ENCODE results near the gene MLF2. TPM values are rescaled to one million over a fixed set of nuclear protein-coding genes. Genes with fewer than 3 reads are reported as not detected.

The MLF2 gene
- total RNA-seq, 1 donor from 2014 or later = 36.6 TPM

GRCh38 chr12:6778574-6779550, 25.9 kb upstream of the MLF2 start:
- DNase-seq (ENCODE audit: low spot score) = peak; percentile 98

GRCh38 chr12:6778217-6778573, 25.3 kb upstream of the MLF2 start:
- peak; percentile 25 for DNase-seq (ENCODE audit: low spot score)

GRCh38 chr12:6777386-6777785, 24.4 kb upstream of the MLF2 start:
- no peak for DNase-seq (ENCODE audit: low spot score)

- DNase-seq (ENCODE audit: low spot score) = no peak
Measured at GRCh38 chr12:6775185-6776174, 22.5 kb upstream of the MLF2 start.

DNA sequence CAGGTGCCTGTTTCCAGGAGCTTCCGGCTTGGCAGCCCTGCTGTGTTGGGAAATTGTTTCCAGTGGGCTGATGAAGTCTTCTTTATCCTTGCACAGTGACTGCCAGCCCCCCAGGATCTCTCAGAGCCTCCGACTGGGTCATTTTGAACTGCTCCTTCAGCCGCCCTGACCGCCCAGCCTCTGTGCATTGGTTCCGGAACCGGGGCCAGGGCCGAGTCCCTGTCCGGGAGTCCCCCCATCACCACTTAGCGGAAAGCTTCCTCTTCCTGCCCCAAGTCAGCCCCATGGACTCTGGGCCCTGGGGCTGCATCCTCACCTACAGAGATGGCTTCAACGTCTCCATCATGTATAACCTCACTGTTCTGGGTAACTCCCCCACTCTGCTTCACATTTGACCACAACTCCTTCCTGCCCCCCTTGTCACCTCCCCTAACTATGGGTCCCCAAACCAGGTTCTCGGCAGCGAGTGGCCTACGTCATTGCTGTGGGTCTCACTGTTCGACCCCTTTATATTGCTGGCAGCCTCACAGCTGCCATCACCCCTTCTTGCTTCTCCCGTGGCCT, 21.6 kb upstream of the MLF2 start:
- no peak for DNase-seq (ENCODE audit: low spot score)

DNA sequence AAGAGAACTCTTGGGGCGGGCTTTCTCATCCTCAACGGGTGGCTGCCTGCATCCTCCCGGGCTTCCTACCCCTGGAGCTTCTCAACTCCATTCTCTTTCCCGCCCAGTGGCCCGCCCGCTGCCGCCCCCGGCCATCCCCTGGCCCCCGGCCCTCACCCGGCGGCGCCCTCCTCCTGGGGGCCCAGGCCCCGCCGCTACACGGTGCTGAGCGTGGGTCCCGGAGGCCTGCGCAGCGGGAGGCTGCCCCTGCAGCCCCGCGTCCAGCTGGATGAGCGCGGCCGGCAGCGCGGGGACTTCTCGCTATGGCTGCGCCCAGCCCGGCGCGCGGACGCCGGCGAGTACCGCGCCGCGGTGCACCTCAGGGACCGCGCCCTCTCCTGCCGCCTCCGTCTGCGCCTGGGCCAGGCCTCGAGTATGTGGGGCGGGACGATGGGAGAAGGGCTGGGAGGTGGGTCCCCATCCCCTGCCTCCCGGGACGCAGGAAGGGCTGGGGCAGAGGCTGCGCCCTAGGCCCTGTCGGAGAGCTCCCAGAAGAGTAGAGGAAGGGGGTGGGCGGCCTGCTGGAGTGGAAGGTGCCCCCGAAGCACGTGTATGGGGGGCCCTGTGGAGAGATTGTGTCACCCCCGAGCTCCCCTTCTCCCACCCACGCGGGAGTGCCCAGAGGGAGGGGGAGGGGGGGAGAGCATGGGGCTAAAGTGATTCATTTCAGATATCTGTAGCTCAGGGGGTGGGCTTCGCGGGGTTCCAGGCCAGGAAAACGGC, 20.8 kb upstream of the MLF2 start:
- DNase-seq (ENCODE audit: low spot score) = no peak

DNA sequence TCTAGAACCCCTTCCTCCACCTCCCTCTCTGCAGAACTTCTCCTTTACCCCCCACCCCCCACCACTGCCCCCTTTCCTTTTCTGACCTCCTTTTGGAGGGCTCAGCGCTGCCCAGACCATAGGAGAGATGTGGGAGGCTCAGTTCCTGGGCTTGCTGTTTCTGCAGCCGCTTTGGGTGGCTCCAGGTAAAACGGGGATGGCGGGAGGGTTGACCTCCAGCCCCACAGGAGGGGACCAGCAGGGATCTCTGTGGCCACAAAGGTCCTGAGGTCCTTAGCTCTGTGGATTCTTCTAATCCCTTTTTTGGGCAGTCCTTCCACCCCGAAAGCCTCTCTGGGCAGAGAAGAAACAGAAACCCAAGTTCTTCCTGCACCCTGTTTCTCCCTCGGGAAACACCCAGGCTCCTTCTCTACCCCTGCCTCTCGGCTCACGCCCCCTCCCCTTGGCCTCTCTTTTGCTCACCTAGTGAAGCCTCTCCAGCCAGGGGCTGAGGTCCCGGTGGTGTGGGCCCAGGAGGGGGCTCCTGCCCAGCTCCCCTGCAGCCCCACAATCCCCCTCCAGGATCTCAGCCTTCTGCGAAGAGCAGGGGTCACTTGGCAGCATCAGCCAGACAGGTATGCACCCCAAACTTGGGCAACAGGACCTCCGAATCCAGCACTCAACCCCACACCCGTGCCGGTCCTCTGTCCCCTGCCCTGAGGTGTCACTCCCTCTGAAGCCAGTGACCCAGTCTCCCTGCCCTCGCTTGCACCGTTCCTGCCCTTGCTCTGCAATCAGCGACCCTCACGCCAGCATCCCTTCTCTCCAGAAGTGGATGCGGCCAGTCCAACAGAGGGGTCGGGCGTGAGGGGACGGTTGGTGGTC, 20.0 kb upstream of the MLF2 start:
- DNase-seq (ENCODE audit: low spot score) = no peak

DNA sequence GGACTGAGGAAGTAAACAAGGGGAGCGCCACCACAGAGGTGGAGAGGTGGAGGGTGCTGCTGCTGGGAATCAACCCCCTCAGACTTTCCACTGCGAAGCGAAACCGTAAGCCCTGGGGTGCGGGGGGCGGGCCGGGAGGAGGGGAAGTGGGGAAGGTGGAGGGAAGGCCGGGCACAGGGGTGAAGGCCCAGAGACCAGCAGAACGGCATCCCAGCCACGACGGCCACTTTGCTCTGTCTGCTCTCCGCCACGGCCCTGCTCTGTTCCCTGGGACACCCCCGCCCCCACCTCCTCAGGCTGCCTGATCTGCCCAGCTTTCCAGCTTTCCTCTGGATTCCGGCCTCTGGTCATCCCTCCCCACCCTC, 19.4 kb upstream of the MLF2 start, which contains the start of gene LAG3:
TSS of gene LAG3 (plus strand) at position 190 of the 365 bp plus-strand sequence. CDS start 333 bp downstream, outside the sequence.
- DNase-seq (ENCODE audit: low spot score) = no peak

DNA sequence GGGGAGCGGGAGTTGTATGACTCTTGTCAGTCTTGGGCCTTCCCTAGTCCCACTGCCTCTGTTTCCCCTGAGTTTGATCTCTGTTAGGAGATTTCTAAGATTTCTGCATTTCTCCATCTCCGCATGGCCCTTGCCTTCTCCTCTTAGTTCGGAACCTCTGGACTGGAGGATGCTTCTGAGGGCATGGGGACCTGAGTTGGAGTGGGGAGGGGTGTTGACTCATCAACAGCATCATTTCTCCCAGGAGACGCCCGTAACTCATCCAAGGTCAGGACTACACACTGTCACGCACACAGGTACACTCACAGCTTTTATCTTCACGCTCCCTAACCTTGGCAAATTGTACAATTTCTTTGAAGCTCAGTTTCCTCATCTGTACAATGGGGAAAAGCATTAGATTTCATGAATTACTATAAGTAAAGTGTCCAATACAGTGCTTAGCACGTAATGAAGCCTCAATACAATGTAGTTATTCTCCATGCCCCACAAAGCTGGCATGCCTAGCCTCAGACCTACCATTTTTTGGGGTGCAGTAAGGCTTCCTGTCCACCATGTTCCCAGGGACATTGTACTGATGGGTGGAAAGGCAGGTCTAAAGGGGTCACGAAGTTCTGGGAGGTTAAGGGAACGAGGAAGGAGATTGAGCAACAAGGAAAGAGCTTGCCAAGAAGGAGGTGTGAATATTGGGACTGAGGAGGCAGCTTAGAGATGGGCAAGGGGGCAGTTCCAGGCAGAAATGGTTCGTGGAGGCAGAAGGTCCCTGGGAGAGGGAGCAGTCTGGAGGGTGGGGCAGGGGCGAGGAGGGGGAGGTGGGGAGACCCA, 18.8 kb upstream of the MLF2 start:
- DNase-seq (ENCODE audit: low spot score) = no peak

DNA sequence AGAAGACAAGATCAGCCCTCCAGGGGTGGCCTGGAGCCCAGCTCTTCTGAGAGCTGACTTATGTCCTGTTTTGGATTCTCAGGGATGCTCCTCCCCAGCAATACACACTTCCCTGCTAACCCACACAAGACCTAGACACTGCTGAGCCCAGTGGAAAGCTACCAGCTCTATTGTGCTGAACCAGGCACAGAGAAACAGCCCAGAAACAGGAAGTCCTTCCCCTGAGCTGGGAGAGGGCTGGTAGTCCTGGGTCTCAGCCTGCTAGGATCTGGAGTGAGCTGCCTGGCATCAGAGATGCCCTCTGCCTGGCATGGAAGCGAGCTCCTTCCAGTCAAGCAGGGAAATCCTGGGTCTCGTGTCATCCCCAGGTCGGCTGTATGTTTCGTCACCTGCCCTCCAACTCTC, 18.2 kb upstream of the MLF2 start:
- peak; percentile 47 for DNase-seq (ENCODE audit: low spot score)

- no peak for DNase-seq (ENCODE audit: low spot score)
Measured at GRCh38 chr12:6770600-6770999, 17.7 kb upstream of the MLF2 start.

DNA sequence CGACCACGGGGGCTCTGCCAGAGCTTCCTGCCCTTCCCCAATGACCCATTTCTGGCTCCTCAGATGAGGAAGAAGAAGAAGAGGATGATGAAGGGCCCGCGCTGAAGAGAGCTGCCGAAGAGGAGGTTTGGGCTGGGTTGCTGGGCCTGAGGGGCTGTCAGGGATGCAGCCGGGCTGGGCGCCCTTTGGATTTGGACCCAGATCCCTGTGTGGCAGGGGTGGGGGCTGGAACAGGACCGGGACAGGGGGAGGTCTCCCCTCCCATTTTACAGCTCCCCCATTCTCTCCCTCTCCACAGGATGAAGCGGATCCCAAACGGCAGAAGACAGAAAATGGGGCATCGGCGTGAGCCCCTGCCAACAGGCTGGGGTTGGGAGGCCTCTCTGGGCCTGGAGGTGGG, 17.2 kb upstream of the MLF2 start:
- DNase-seq (ENCODE audit: low spot score) = no peak

DNA sequence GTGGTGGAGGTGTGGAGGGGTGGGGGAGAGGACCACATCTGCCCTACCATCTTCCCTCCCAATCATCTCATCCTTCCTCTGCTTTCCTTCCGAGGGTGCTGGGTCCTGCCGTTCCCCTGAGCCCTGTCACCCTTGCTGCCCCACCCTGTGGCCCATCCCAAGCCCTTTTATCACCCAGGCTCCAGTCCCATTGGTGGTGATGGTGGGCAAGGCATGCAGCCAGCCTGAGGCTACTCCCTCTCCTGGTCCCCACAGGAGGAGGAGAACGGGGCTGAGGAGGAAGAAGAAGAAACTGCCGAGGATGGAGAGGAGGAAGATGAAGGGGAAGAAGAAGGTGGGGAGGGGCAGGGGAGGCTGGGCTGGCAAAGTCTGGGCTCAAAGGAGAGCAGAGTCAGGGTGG, 16.7 kb upstream of the MLF2 start:
- no peak for DNase-seq (ENCODE audit: low spot score)

DNA sequence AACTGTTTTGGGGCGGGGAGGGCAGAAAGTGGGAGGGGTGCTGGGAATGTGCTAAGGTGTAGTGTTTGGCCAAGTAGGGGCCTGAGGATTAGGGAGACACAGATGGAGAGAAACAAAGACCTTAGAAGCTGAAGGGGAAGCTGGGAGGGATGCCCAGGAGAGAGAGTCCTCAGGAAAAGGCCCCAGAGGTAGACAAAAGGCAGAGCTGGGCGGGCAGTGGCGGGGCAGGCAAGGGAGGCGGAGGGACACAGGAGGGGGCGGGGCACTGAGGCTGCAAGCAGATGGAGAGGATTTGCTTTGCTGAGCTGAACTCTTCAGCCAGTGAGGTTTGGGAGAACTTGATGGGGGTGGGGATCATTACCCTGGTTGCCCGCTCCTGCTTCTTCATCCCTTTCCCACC, 16.0 kb upstream of the MLF2 start:
- DNase-seq (ENCODE audit: low spot score) = peak; percentile 88

DNA sequence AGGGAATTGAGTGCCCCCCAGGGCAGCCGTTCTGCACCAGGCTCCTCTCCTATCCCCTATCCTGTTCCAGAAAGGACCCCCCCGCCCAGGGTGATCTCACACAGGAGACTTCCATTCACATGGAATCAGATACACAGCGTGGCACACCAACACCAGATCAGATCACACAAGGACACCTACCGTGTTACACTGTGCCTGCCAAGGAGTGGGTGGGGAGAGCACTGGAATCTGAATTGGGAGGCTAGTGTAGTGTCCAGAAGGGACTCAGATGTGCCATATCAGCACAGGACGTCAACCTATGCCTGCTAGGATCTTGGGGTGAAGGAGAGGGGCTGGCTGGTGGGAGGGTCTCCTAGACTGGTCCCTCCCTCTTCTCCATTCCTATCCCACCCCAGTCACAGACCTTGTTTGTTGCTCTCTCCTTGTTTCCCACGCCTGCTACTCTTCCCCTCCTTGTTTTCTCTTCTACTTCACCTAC, 15.5 kb upstream of the MLF2 start:
- DNase-seq (ENCODE audit: low spot score) = peak; percentile 29

- DNase-seq (ENCODE audit: low spot score) = peak; percentile 32
Measured at GRCh38 chr12:6767353-6768319, 14.7 kb upstream of the MLF2 start.

DNA sequence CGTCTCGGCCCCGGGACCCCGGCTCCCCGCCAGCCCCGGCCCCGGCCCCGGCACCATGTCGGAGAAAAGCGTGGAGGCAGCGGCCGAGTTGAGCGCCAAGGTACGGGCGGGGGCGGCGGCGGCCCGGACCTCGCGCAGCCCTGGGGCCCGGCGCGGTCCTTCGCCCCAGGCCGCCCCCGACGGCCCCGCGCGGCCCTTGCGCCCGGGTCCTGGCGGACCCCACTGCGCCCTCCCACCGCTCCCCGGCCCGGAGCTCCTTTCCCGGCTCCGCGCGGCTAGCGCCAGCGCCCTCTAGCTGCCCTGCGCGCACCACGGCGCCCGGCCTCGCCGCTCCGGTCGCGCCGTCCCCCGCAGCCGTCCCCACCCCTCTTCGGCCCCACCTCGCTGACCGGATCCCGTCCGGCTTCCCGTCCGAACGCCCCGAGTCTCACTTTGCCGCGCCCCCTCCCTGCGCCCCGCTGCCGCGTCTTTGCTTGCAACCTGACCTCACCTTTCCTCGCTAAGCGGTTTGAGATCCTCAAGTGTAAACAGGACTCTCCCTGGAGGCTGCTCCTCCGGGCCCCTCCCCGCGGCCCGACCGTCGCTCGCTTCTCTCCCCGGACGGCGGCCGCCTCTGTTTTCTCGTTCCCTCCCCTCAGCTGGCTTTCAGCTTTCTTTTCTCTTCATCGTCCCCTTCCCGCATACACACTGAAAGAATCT, 13.9 kb upstream of the MLF2 start:
- peak; percentile 81 for DNase-seq (ENCODE audit: low spot score)
